NCI-H774 (cell line): ENCODE data around the gene RAMP3.
"Not testable (repeated sequence)": the region's sequence is repeated elsewhere in the genome, so short reads cannot be mapped to it uniquely, and the experiment has no call there.

Experiments
- DNase-seq: peaks from one replicate; lab custom pipeline; 2025; lab: John Stamatoyannopoulos, UW

RAMP3 gene

GRCh38 chr7:45132708-45133320 lies 24.8 kb upstream of the RAMP3 start:
- DNase-seq = no peak

GRCh38 chr7:45133352-45133751 lies 24.2 kb upstream of the RAMP3 start:
- DNase-seq = no peak

- DNase-seq = no peak
Observed at GRCh38 chr7:45133877-45134276, 23.7 kb upstream of the RAMP3 start.

GRCh38 chr7:45136106-45137060 lies 21.2 kb upstream of the RAMP3 start:
- peak; percentile 60 for DNase-seq

- no peak for DNase-seq
Observed at GRCh38 chr7:45138433-45139267, 18.9 kb upstream of the RAMP3 start.

- DNase-seq = no peak
Observed at GRCh38 chr7:45140827-45141226, 16.8 kb upstream of the RAMP3 start.

- no peak for DNase-seq
Observed at GRCh38 chr7:45143616-45144015, 14.0 kb upstream of the RAMP3 start.

GRCh38 chr7:45145881-45146280 lies 11.7 kb upstream of the RAMP3 start:
- DNase-seq = no peak

GRCh38 chr7:45146531-45147379 lies 10.8 kb upstream of the RAMP3 start:
- DNase-seq = no peak

GRCh38 chr7:45147858-45148652 lies 9.5 kb upstream of the RAMP3 start:
- no peak for DNase-seq

- no peak for DNase-seq
Observed at GRCh38 chr7:45148653-45148973, 9.0 kb upstream of the RAMP3 start.

- no peak for DNase-seq
Observed at GRCh38 chr7:45149606-45150005, 8.0 kb upstream of the RAMP3 start.

- DNase-seq = no peak
Observed at GRCh38 chr7:45150199-45150598, 7.4 kb upstream of the RAMP3 start.

- DNase-seq = no peak
Observed at GRCh38 chr7:45151131-45151684, 6.4 kb upstream of the RAMP3 start.

GRCh38 chr7:45151967-45152366 lies 5.6 kb upstream of the RAMP3 start:
- DNase-seq = no peak

GRCh38 chr7:45153233-45153632 lies 4.4 kb upstream of the RAMP3 start:
- no peak for DNase-seq

- not testable (repeated sequence) for DNase-seq
Observed at GRCh38 chr7:45153861-45154260, 3.7 kb upstream of the RAMP3 start.

- DNase-seq = no peak
Observed at GRCh38 chr7:45155357-45155900, 2.2 kb upstream of the RAMP3 start.

- no peak for DNase-seq
Observed at GRCh38 chr7:45155941-45156340, 1.6 kb upstream of the RAMP3 start.
